ENCODE measurements around the gene SYNPO2. TPM values are rescaled to one million over a fixed set of nuclear protein-coding genes. Genes with fewer than 3 reads are reported as not detected.

Gene SYNPO2
- total RNA-seq, 1 experiment from 2014 or later, result 0.93 TPM

- no peaks in the 10 kb centered on the region for H4K20me1 ChIP-seq (ENCODE audit: insufficient read depth)
- ATAC-seq (no peak), DNase-seq (ENCODE audit: low read depth, low spot score) (no peak)
- no peaks in the 10 kb centered on the region for H3K9me2 ChIP-seq (ENCODE audit: insufficient read depth)
- ChIA-PET CTCF (interaction anchor here (2.4 kb wide), 1 partner anchor 12 kb away, joined by 8 read pairs; no protein-coding TSS in a partner anchor), RAD21 (ENCODE audit: low non-redundant PET in 1 of 2, low total read pairs in 2 of 2, uncharacterized antibody in 2 of 2, unreplicated experiment in 2 of 2) (no interaction called here), POLR2A (no interaction called here)
- intact Hi-C loops (cut with micrococcal nuclease), result no loop called here
- H3K4me1 ChIP-seq (ENCODE audit: control insufficient read depth in 1 of 2, insufficient read depth in 2 of 2, low read length in 2 of 2), result no peaks in the 10 kb centered on the region
- no peak overlapping the region for H3K4me3 ChIP-seq (replicated peaks in 1 of 2; ENCODE audit: low read depth in 1 of 2, low read length in 2 of 2)
- no peaks in the 10 kb centered on the region for H3K36me3 ChIP-seq (ENCODE audit: control insufficient read depth in 1 of 2, insufficient read depth in 2 of 2, low read length in 2 of 2)
- H3K9me3 ChIP-seq (ENCODE audit: control insufficient read depth in 1 of 2, insufficient read depth in 1 of 2, low read depth in 1 of 2, low read length in 2 of 2), result no peaks in the 10 kb centered on the region
- no peaks in the 10 kb centered on the region for H3K79me2 ChIP-seq (ENCODE audit: insufficient read depth, low read length)
- H3K27ac ChIP-seq (ENCODE audit: low read depth, low read length), result no peak overlapping the region
- H3K4me2 ChIP-seq (ENCODE audit: low read length), result no peak overlapping the region
- H2AFZ ChIP-seq (ENCODE audit: low read depth, low read length, poor library complexity, severe bottlenecking), result no peak overlapping the region
- BruUV-seq (replicated peaks), result no TSS peak
- TF ChIP-seq FOSL1 (IDR thresholded peaks at IDR 0.05; ENCODE audit: low read depth) (no peak), EZH2phosphoT487 (IDR thresholded peaks at IDR 0.05; ENCODE audit: borderline replicate concordance) (no peak), ZFX (IDR thresholded peaks at IDR 0.05) (no peak), SRF (IDR thresholded peaks at IDR 0.05; ENCODE audit: low read depth) (no peak), EZH2 (IDR thresholded peaks at IDR 0.05) (no peak), SP1 (IDR thresholded peaks at IDR 0.05; ENCODE audit: low read depth) (no peak), CBX3 (IDR thresholded peaks at IDR 0.05; ENCODE audit: low read depth) (no peak), ATF3 (IDR thresholded peaks at IDR 0.05) (no peak), JUND (IDR thresholded peaks at IDR 0.05) (no peak), ELF1 (IDR thresholded peaks at IDR 0.05; ENCODE audit: borderline replicate concordance, low read depth) (no peak), CTCF (IDR thresholded peaks at IDR 0.05 in 2 of 3, conservative IDR thresholded peaks at IDR 0.05 in 1 of 3; ENCODE audit: borderline replicate concordance in 1 of 3, insufficient read depth in 1 of 3, low read depth in 2 of 3, low read length in 2 of 3) (no peak), EGR1 (IDR thresholded peaks at IDR 0.05; ENCODE audit: low read depth) (no peak), ZNF274 (IDR thresholded peaks at IDR 0.05; ENCODE audit: low read depth, low read length) (no peak), ZBTB33 (IDR thresholded peaks at IDR 0.05; ENCODE audit: extremely low read depth, insufficient replicate concordance, low read length) (no peak), SIN3A (IDR thresholded peaks at IDR 0.05; ENCODE audit: low read depth) (no peak)
- no peaks in the 10 kb centered on the region for H3K27me3 ChIP-seq (ENCODE audit: insufficient read depth, low read length)
- no peak overlapping the region for H3K9ac ChIP-seq (ENCODE audit: low read length)
Observed at GRCh38 chr4:119053997-119054396, 165.3 kb downstream of the SYNPO2 start.
